ENCODE measurements around the gene ZNF423. TPM values are rescaled to one million over a fixed set of nuclear protein-coding genes. Genes with fewer than 3 reads are reported as not detected.
"Not testable (repeated sequence)": the region's sequence is repeated elsewhere in the genome, so short reads cannot be mapped to it uniquely, and the experiment has no call there.

ZNF423 gene
- total RNA-seq, 4 donors from 2014 or later = 0.67 to 3.7 (median 2.2) TPM

DNA sequence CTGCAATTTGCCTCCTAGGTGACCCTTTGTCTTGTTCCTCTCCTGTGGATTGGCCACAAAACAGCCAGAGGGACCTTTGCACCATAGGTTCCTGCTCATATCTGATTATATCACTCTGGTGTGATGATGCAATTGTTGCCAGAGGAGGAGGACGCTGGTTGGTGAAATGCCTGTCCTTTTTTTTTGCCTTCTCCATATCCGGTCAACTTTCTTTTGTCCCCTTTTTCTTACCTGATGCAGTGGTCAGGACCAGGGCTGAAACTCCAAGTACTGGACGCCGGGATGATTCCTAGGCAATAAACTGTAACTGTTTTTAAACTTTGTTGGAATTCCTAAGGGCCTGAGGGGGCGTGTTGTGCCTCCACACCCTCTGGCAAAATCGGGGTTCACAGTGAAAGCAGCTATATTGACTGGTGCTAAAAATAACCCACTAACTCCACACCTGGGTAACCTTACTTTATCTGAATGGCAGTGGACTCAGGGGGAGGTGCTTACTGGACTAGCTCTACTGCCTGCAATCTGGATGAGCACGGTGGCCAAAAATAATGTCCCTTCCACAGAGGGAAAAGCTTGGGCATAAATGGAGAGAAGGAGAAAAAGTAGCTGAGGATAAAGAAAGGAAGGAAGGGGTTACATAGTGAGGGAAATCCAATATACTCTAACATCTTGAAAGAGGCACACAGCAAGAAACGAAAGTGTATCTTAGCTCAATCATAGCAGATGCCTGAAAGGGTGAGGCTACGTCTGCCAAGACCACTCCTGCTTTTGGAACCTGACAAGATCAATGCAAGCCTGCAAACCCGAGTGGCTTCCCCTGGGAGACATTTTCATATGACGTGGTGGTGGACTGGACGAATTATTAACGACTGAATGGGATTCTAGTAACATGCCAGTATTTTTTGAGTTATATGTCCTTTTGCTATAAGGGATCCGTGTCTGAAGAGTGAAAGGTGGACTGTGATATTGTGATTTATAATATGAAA, 28.4 kb upstream of the ZNF423 start:
- intact Hi-C loops (cut with DNase I; ENCODE audit: low total_unique reads) = no loop called here

DNA sequence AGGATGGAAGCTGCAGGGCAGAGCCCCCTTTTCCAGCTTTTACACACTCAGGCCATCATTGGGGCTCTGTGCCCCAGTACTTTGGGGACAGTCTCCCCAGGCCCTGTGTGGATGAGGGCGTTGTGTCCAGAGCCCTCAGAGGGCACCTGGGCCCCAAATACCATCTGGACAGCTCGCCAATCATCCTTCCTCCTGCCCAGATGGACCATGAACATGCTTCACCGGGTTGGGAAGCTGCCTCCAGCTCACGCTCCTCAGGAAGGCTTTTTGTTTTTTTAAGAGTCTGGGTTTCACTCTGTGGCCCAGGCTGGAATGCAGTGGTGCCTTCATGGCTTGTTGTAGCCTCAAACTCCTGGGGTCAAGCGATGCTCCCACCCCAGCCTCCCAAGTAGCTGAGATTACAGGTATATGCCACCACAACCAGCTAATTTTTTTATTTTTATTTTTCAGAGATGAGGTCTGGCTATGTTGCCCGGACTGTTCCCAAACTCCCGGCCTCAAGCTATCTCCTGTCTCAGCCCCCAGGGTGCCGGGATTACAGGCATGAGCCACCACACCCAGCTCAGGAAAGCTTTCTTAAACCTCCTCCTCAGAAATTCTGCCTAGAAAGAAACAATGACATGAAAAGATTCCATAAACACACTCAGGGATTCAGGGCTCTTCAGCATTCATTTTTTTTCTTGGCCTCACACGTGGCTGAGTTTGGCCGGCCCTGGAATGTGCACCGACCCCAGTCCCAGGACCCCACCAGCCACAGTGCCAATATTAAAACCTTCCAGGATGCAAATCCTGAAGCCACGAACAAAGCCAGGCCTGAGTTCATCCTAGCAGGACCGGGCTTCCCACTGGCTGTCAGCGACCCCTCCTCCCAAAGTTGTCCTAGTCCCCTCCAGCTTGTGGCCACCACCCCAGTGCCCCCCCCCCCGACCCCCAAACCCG, 27.4 kb upstream of the ZNF423 start:
- no peak overlapping the region for H3K4me3 ChIP-seq (ENCODE audit: low read depth, poor library complexity, severe bottlenecking)
- 59 to 65% methylated on average over 13 to 16 of the region's 16 CpGs for WGBS, 2 donors
- no peak for DNase-seq (ENCODE audit: low spot score in 2 of 2)
- intact Hi-C loops (cut with DNase I; ENCODE audit: low total_unique reads) = no loop called here
- TF ChIP-seq POLR2A (IDR thresholded peaks at IDR 0.05) = no peak
- TF ChIP-seq, protein P1, sequence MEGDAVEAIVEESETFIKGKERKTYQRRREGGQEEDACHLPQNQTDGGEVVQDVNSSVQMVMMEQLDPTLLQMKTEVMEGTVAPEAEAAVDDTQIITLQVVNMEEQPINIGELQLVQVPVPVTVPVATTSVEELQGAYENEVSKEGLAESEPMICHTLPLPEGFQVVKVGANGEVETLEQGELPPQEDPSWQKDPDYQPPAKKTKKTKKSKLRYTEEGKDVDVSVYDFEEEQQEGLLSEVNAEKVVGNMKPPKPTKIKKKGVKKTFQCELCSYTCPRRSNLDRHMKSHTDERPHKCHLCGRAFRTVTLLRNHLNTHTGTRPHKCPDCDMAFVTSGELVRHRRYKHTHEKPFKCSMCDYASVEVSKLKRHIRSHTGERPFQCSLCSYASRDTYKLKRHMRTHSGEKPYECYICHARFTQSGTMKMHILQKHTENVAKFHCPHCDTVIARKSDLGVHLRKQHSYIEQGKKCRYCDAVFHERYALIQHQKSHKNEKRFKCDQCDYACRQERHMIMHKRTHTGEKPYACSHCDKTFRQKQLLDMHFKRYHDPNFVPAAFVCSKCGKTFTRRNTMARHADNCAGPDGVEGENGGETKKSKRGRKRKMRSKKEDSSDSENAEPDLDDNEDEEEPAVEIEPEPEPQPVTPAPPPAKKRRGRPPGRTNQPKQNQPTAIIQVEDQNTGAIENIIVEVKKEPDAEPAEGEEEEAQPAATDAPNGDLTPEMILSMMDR (IDR thresholded peaks at IDR 0.05) = no peak

More for the DNA sequence above, 28.4 kb upstream of the ZNF423 start:
- TF ChIP-seq, protein P1 (IDR thresholded peaks at IDR 0.05) = no peak
- TF ChIP-seq POLR2A (IDR thresholded peaks at IDR 0.05) = no peak
- 48 to 55% methylated on average over 14 of the region's 14 CpGs for WGBS, 2 donors
- DNase-seq (ENCODE audit: low spot score in 2 of 2) = no peak
- H3K4me3 ChIP-seq (ENCODE audit: low read depth, poor library complexity, severe bottlenecking) = no peak overlapping the region

DNA sequence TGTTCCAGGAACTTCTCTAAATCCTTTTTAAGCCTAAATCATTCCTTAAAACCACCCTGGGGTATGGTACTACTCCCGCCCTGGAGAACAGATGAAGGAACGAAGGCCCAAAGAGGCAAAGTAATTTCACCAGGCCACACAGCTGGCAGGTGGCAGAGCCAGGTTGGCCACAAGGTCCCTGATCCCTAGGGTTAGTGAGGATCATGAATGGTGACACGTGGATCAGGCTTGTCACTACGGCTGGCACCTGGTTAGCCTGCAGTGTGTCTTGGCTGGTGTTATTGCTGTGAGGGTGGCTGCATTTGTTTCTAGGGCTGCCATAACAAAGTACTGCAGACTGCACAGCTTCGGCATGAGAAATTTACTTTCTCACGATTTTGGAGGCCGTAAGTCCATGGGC, 26.0 kb upstream of the ZNF423 start:
- intact Hi-C loops (cut with DNase I; ENCODE audit: low total_unique reads) = no loop called here
- 88 to 93% methylated on average over 7 of the region's 7 CpGs for WGBS, 2 donors
- no peak for TF ChIP-seq POLR2A (IDR thresholded peaks at IDR 0.05)
- TF ChIP-seq, protein P1 (IDR thresholded peaks at IDR 0.05) = no peak
- no peak for DNase-seq (ENCODE audit: low spot score in 2 of 2)
- no peak overlapping the region for H3K4me3 ChIP-seq (ENCODE audit: low read depth, poor library complexity, severe bottlenecking)

DNA sequence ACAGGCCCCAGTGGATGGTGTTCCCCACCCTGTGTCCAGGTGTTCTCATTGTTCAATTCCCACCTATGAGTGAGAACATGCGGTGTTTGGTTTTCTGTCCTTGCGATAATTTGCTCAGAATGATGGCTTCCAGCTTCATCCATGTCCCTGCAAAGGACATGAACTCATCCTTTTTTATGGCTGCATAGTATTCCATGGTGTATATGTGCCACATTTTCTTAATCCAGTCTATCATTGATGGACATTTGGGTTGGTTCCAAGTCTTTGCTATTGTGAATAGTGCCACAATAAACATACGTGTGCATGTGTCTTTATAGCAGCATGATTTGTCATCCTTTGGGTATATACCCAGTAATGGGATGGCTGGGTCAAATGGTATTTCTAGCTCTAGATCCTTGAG, 22.6 kb upstream of the ZNF423 start:
- 86 to 98% methylated on average over 3 of the region's 3 CpGs for WGBS, 2 donors
- H3K4me3 ChIP-seq (ENCODE audit: low read depth, poor library complexity, severe bottlenecking); DNase-seq (ENCODE audit: low spot score in 2 of 2); intact Hi-C loops (cut with DNase I; ENCODE audit: low total_unique reads): not testable (repeated sequence)

DNA sequence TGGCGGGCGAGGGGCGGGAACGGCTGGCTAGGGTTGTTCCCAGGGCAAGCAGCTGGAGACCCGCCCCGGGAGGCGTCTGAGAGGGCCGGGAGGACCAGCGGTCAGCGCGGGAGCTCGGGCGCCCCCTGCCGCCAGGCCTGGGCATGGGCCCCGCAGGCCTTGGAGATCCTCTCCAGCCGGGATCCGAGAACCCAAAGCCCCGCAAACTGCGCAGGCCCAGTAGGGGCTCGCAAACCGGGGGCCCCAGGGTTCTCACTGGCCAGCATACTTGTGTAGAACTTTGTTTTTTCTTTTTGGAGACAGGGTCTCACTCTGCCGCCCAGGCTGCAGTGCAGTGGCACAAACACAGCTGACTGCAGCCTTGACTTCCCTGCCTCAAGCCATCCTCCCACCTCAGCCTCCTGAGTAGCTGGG, 20.8 kb upstream of the ZNF423 start:
- TF ChIP-seq POLR2A (IDR thresholded peaks at IDR 0.05) = no peak
- TF ChIP-seq, protein P1 (IDR thresholded peaks at IDR 0.05) = no peak
- 2 to 9% methylated on average over 11 to 21 of the region's 22 CpGs for WGBS, 2 donors
- DNase-seq (ENCODE audit: low spot score in 2 of 2) = peak in 1 of 2 donors; percentile 94
- intact Hi-C loops (cut with DNase I; ENCODE audit: low total_unique reads) = no loop called here
- H3K4me3 ChIP-seq (ENCODE audit: low read depth, poor library complexity, severe bottlenecking) = no peak overlapping the region

All from lower leg skin (tissue), 4 donors.